DND-41 (cell line): ENCODE results near the gene NCAPD2.

ENCODE experiments used
- EZH2 ChIP-seq: IDR thresholded peaks from 3 replicates; pipeline ENCODE4 v1.6.1; 2012; ENCODE audit warnings: borderline replicate concordance, low read depth, mild to moderate bottlenecking, moderate library complexity, low read length, inconsistent platforms; ENCODE audit not compliant: severe bottlenecking
- TF ChIP-seq, protein P1 (sequence below): IDR thresholded peaks from 2 replicates; pipeline ENCODE4 v1.5.1; 2012; ENCODE audit warnings: borderline replicate concordance, low read length, moderate library complexity, mild to moderate bottlenecking; ENCODE audit not compliant: poor library complexity, severe bottlenecking; ENCODE audit errors: extremely low read depth

DNA sequence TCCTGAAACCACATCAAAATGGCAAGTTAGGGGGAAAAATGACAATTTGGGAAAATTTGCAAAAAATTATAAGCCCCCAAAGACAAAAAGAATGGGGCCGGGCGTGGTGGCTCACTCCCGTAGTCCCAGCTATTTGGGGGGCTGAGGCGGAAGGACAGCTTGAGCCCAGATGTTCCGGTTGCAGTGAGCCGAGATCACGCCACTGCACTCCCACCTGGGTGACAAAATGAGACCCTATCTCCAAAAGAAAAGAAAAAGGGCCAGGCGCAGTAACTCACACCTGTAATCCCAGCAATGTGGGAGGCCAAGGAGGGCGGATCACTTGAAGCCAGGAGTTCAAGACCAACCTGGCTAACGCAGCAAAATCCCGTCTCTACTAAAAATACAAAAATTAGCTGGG is 21.4 kb upstream of the NCAPD2 start:
- TF ChIP-seq, protein P1, sequence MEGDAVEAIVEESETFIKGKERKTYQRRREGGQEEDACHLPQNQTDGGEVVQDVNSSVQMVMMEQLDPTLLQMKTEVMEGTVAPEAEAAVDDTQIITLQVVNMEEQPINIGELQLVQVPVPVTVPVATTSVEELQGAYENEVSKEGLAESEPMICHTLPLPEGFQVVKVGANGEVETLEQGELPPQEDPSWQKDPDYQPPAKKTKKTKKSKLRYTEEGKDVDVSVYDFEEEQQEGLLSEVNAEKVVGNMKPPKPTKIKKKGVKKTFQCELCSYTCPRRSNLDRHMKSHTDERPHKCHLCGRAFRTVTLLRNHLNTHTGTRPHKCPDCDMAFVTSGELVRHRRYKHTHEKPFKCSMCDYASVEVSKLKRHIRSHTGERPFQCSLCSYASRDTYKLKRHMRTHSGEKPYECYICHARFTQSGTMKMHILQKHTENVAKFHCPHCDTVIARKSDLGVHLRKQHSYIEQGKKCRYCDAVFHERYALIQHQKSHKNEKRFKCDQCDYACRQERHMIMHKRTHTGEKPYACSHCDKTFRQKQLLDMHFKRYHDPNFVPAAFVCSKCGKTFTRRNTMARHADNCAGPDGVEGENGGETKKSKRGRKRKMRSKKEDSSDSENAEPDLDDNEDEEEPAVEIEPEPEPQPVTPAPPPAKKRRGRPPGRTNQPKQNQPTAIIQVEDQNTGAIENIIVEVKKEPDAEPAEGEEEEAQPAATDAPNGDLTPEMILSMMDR, result no peak
- TF ChIP-seq EZH2, result no peak
